Measurements from ENCODE around the gene LRRC39. TPM values are rescaled to one million over a fixed set of nuclear protein-coding genes. Genes with fewer than 3 reads are reported as not detected.

The LRRC39 gene
- polyA plus RNA-seq, 1 experiment, result 0.28 TPM

DNA sequence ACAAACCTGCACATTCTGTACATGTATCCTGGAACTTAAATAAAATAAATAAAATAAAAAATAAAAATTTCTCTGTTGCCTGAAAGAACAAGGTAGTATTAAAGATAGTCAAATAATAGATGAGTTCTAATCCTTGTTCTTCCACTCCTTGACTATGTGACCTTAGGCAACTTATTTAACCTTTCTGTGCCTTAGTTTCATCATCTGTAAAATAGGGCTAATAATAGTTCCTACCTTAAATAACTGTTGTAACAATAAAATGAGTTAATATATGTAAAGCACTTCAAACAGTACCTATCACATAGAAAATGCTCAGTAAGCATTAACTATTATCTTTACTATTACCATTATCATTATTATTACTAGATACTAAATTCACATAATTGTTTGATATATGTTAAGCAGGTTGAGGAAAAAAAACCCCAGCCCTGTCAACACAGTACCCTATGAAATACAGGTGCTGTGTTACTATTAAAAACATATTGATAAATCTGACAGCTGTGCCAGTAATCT, 68.4 kb downstream of the LRRC39 start:
- ChIA-PET POLR2A (no interaction called here), CTCF (no interaction called here)

GRCh38 chr1:100107696-100108095, 70.4 kb downstream of the LRRC39 start:
- Histone ChIP-seq H3K27me3 (ENCODE audit: control insufficient read depth, insufficient read depth, low read length) (no peaks in the 10 kb centered on the region), H3K36me3 (ENCODE audit: control insufficient read depth, insufficient read depth, low read length) (peaks cover 1% of the 10 kb centered on the region; the same call in 1 of the 2 replicates), H3K4me3 (ENCODE audit: low read depth, low read length) (no peak overlapping the region)
- no peak for TF ChIP-seq CTCF (IDR thresholded peaks at IDR 0.05; ENCODE audit: insufficient read depth, low read depth, low read length)
- no peak for DNase-seq (ENCODE audit: low read depth)
- POLR2A ChIA-PET, result interaction anchor here (0.7 kb wide), 1 partner anchor 298 kb away, joined by 3 read pairs; no protein-coding TSS in a partner anchor
- CTCF ChIA-PET, result no interaction called here

More for the DNA sequence above, 68.4 kb downstream of the LRRC39 start:
- Histone ChIP-seq H3K4me3 (ENCODE audit: low read depth, low read length) (no peak overlapping the region), H3K27me3 (ENCODE audit: control insufficient read depth, insufficient read depth, low read length) (no peaks in the 10 kb centered on the region), H3K36me3 (ENCODE audit: control insufficient read depth, insufficient read depth, low read length) (peaks cover 1% of the 10 kb centered on the region; the same call in 1 of the 2 replicates)
- TF ChIP-seq CTCF (IDR thresholded peaks at IDR 0.05; ENCODE audit: insufficient read depth, low read depth, low read length), result no peak
- DNase-seq (ENCODE audit: low read depth), result no peak

GRCh38 chr1:100101564-100101963, 76.5 kb downstream of the LRRC39 start:
- TF ChIP-seq CTCF (IDR thresholded peaks at IDR 0.05; ENCODE audit: insufficient read depth, low read depth, low read length), result no peak
- no peak overlapping the region for H3K4me3 ChIP-seq (ENCODE audit: low read depth, low read length)
- peaks cover under 1% of the 10 kb centered on the region; the same call in 1 of the 2 replicates for H3K36me3 ChIP-seq (ENCODE audit: control insufficient read depth, insufficient read depth, low read length)
- no peaks in the 10 kb centered on the region for H3K27me3 ChIP-seq (ENCODE audit: control insufficient read depth, insufficient read depth, low read length)
- CTCF ChIA-PET, result no interaction called here
- DNase-seq (ENCODE audit: low read depth), result no peak
- POLR2A ChIA-PET, result no interaction called here

GRCh38 chr1:100100202-100100601, 77.9 kb downstream of the LRRC39 start:
- Histone ChIP-seq H3K27me3 (ENCODE audit: control insufficient read depth, insufficient read depth, low read length) (no peaks in the 10 kb centered on the region), H3K36me3 (ENCODE audit: control insufficient read depth, insufficient read depth, low read length) (no peaks in the 10 kb centered on the region), H3K4me3 (ENCODE audit: low read depth, low read length) (no peak overlapping the region)
- peak; percentile 44 for DNase-seq (ENCODE audit: low read depth)
- ChIA-PET POLR2A (no interaction called here), CTCF (no interaction called here)
- no peak for TF ChIP-seq CTCF (IDR thresholded peaks at IDR 0.05; ENCODE audit: insufficient read depth, low read depth, low read length)

Small RNA genes within 50 kb of the gene (small RNA-seq; reads per million reads assigned to genes)
- gene AC093019.1 (ENCODE audit: insufficient read length, low read depth, low replicate concordance) (not detected), gene RPL23AP90 (ENCODE audit: insufficient read length, low read depth, low replicate concordance) (not detected)

Other genes starting within 250 kb of the LRRC39 start
- gene SLC35A3, start 208.3 kb downstream of the LRRC39 start, polyA plus RNA-seq (2011; rRNA removed), result 7.8 and 13.3 TPM in 2 replicates
- gene SASS6, start 45.3 kb downstream of the LRRC39 start, polyA plus RNA-seq (2011; rRNA removed), result 0.72 and 1.6 TPM in 2 replicates
- 6.2 and 14.0 TPM in 2 replicates for gene TRMT13, start 45.1 kb downstream of the LRRC39 start, polyA plus RNA-seq (2011; rRNA removed)
- 3.5 and 7.9 TPM in 2 replicates for gene DBT, start 71.6 kb upstream of the LRRC39 start, polyA plus RNA-seq (2011; rRNA removed)
- 28.6 and 33.9 TPM in 2 replicates for gene RTCA, start 88.0 kb upstream of the LRRC39 start, polyA plus RNA-seq (2011; rRNA removed)
- 1.6 and 2.7 TPM in 2 replicates for gene CDC14A, start 174.2 kb upstream of the LRRC39 start, polyA plus RNA-seq (2011; rRNA removed)